ENCODE results near the gene CEP55.
"Not testable (repeated sequence)": the region's sequence is repeated elsewhere in the genome, so short reads cannot be mapped to it uniquely, and the experiment has no call there.

The CEP55 gene

GRCh38 chr10:93515071-93516005 lies 18.9 kb downstream of the CEP55 start:
- no peak for DNase-seq

GRCh38 chr10:93516006-93516380 lies 19.6 kb downstream of the CEP55 start:
- no peak for DNase-seq

DNA sequence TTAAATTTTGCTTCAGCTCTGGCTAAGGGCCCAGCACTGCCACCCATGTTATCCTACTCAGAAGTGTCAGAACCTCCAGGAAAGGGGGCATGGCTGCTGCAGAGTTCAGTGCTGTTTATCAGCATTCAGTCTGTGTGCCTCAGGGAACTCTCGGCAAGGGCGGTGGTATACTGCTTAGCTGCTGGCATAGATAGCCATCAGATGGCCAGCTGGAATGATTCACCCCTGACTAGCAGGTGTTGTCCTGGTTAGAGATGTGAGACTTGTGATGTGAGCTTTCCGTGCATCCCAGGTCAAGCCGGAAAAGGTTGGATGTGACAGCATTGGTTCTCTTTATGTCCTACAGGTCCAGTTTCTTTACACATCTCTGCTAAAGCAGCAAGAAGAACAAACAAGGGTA lies 22.1 kb downstream of the CEP55 start:
- no peak for DNase-seq

DNA sequence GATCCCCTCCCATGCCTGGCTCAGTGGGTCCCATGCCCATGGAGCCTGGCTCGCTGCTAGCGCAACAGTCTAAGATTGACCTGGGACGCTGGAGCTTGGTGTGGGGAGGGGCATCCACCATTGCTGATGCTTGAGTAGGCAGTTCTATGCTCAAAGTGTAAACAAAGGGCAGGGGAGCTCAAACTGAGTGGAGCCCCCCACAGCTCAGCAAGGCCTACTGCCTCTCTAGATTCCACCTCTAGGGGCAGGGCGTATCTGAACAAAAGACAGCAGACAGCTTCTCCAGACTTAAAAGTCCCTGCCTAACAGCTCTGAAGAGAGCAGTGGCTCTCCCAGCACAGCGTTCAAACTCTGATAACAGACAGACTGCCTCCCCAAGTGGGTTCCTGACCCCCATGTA lies 38.9 kb downstream of the CEP55 start:
- no peak for DNase-seq

GRCh38 chr10:93540871-93541270 lies 44.5 kb downstream of the CEP55 start:
- not testable (repeated sequence) for DNase-seq

- no peak for DNase-seq
Measured at GRCh38 chr10:93541402-93542357, 45.3 kb downstream of the CEP55 start.

- peak; percentile 61 for DNase-seq
Measured at GRCh38 chr10:93542358-93542791, 46.0 kb downstream of the CEP55 start.

DNA sequence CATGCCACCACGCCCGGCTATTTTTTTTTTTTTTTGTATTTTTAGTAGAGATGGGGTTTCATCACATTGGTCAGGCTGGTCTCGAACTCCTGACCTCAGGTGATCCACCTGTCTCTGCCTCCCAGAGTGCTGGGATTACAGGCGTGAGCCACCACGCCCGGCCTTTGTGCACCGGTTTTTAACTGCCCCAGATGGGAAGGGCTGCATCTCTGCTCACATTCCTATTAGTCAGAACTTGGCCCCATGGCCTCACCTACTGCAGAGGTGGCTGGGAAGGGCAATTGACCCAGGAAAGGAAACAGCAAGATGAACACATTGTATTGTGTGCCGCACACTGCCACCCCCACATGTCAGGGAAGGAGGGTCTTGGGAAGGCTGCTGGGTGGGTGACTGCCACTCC lies 50.6 kb downstream of the CEP55 start:
- DNase-seq = not testable (repeated sequence)

GRCh38 chr10:93547522-93547921 lies 51.1 kb downstream of the CEP55 start:
- no peak for DNase-seq

DNA sequence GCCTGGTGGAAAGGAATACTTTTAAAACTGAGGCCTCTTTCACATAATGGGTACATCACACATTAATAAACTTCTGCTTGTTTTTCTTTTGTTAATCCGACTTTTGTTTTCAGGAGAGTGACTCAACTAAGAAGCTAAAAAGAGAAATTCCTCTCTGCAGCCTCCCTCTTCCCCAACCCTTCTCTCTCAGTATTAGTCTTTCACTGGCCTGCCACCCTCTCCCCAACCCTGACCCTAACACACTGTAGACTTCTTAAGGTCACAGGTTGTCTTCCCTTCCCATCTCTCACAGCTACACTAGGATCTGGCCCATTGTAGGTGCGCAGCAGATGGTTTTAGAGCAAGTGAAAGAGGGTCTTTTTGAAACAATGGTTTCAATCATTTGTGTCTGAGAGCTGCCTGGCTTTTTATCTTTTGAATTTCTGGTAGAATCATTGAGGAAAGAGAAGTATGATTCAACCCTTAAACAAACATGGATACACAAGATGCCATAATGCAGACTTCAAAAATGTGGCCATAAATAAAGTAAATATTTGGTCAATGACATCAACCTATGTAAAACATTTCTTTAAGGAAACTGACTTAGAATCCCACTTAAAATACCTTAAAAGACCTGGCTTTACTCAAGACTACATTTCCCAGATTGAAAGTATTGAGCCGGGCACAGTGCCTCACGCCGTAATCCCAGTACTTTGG lies 52.1 kb downstream of the CEP55 start:
- no peak for DNase-seq

GRCh38 chr10:93550606-93551005 lies 54.2 kb downstream of the CEP55 start:
- no peak for DNase-seq

DNA sequence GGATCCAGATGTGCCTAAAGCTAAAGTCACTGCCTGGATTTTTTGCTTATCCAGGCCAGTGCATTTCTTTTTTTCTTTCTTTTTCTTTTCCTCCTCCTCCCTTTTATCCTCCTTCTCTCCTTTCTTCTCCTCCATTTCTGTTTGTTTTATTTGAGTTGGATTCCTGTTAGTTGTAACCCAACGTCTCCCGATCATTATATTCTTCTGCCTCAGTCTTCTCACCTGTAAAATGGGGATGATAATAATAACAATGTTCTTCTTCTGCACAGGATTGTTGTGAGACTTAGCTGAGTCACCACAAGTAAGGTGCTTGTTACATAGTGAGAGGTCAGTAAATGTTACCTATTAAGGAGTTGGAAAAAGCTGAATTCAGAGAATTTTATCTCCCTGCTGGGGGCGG lies 56.4 kb downstream of the CEP55 start:
- no peak for DNase-seq

GRCh38 chr10:93553482-93554315 lies 57.3 kb downstream of the CEP55 start:
- no peak for DNase-seq

- DNase-seq = no peak
Measured at GRCh38 chr10:93554316-93554663, 57.9 kb downstream of the CEP55 start.

GRCh38 chr10:93554760-93555432 lies 58.5 kb downstream of the CEP55 start:
- no peak for DNase-seq

DNA sequence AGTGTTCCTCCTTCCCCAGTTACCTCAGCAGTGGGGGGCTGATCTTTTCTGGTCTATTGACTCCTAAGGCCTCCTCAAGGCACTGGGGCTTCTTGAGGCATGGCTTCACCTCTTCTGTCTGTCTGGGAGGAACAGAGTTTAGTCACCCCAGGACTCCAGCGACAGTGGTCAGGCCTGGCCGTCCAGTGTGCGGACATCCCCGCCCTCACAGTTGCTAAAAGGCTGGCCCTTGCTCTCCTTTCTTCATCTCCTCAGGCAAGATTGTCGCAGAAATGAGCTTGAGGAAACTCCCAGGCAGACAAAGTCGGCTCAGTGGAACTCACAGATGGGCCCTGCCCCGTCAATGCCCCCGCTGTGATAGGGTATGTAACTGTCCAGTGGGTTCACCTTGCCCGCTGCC lies 63.1 kb downstream of the CEP55 start:
- DNase-seq = no peak

- no peak for DNase-seq
Measured at GRCh38 chr10:93560541-93560940, 64.1 kb downstream of the CEP55 start.

- no peak for DNase-seq
Measured at GRCh38 chr10:93565446-93565845, 69.0 kb downstream of the CEP55 start.

GRCh38 chr10:93566435-93567276 lies 70.2 kb downstream of the CEP55 start, which contains the start of gene FFAR4:
FFAR4 (plus strand) TSS chr10:93566665; CDS start chr10:93566721, 56 bp downstream.
- DNase-seq = no peak
